Epithelial cell of esophagus (primary cell): ENCODE measurements around the gene PSMB4.

Experiments used
- DNase-seq: peaks from one replicate; pipeline ENCODE4 v3.0.0; 2010; ENCODE audit warnings: low read depth
- H3K4me3 ChIP-seq: 2 replicates; pipeline ENCODE4 v1.5.1; 2011; ENCODE audit warnings: mild to moderate bottlenecking, low read length, control low read depth
- TF ChIP-seq, protein P1 (sequence below): IDR thresholded peaks from 2 replicates; pipeline ENCODE4 v1.5.1; 2011; ENCODE audit warnings: low read depth, mild to moderate bottlenecking, low read length, control low read depth, inconsistent platforms; ENCODE audit not compliant: insufficient read depth; ENCODE audit errors: missing control alignments

PSMB4 gene

DNA sequence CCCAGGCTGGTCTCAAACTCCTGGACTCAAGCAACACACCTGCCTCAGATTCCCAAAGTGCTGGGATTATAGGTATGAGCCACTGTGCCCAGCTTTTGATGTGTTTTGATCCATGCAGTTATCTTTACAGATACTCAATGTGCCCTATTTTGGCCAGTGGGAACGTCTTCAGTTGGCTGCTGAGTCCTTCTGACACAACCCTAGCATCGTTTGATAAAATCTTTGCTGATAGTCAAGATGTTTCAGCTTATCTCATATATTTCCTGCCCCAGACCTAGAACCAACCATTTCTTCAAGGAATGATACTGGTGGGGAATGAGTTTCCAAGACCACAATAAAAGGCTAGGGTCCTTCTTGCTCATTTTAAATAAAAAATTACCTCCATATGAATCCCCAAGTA is 48.3 kb downstream of the PSMB4 start:
- no peak overlapping the region for H3K4me3 ChIP-seq
- TF ChIP-seq, protein P1, sequence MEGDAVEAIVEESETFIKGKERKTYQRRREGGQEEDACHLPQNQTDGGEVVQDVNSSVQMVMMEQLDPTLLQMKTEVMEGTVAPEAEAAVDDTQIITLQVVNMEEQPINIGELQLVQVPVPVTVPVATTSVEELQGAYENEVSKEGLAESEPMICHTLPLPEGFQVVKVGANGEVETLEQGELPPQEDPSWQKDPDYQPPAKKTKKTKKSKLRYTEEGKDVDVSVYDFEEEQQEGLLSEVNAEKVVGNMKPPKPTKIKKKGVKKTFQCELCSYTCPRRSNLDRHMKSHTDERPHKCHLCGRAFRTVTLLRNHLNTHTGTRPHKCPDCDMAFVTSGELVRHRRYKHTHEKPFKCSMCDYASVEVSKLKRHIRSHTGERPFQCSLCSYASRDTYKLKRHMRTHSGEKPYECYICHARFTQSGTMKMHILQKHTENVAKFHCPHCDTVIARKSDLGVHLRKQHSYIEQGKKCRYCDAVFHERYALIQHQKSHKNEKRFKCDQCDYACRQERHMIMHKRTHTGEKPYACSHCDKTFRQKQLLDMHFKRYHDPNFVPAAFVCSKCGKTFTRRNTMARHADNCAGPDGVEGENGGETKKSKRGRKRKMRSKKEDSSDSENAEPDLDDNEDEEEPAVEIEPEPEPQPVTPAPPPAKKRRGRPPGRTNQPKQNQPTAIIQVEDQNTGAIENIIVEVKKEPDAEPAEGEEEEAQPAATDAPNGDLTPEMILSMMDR = no peak
- no peak for DNase-seq
